ENCODE data around the gene LRBA.

Gene LRBA

DNA sequence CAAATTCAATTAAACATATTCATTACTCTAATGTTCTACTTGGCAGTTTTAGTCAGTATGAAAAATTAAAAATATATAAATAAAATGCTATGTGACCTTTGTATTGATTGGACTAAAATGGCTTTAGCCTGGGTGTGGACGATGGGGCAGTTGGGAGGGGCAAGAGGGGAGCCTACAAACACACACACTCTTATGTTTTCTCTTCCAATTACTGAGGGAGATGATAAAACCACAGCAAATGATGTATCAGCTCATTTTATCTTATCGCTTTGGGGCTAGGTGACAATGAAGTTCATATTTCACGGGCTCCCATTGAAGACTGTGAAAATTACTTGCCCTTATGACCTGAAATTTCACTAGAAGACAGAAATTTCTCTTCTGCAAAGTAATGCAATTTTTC, 517.5 kb downstream of the LRBA start:
- no peak overlapping the region for H2AFZ ChIP-seq (ENCODE audit: low read depth, low read length)
- no peaks in the 10 kb centered on the region for H3K27me3 ChIP-seq (ENCODE audit: control insufficient read depth in 1 of 2, insufficient read depth in 1 of 2, low read length in 2 of 2)
- no peak overlapping the region for H2BK12ac ChIP-seq (ENCODE audit: low read length in 2 of 2)
- H3K4me1 ChIP-seq (ENCODE audit: control insufficient read depth, insufficient read depth, low read depth, low read length): peaks cover 3% of the 10 kb centered on the region
- H3K27ac ChIP-seq (ENCODE audit: low read length, poor library complexity, severe bottlenecking): no peak overlapping the region
- no peak overlapping the region for H4K91ac ChIP-seq (ENCODE audit: low read length)
- H3K18ac ChIP-seq (ENCODE audit: low read depth in 1 of 2, low read length in 2 of 2): no peak overlapping the region
- no peak overlapping the region for H3K9ac ChIP-seq (ENCODE audit: low read length)
- no peak overlapping the region for H3K23ac ChIP-seq (ENCODE audit: low read length in 2 of 2)
- H3K79me1 ChIP-seq (replicated peaks; ENCODE audit: low read length, poor library complexity, severe bottlenecking): peaks cover 8% of the 10 kb centered on the region
- H3K36me3 ChIP-seq (ENCODE audit: control insufficient read depth in 1 of 2, insufficient read depth in 2 of 2, low read depth in 1 of 2, low read length in 2 of 2): peaks cover 0 to 3% of the 10 kb centered on the region in 2 experiments
- no peak overlapping the region for H3K4me3 ChIP-seq (ENCODE audit: insufficient read depth in 1 of 2, low read depth in 1 of 2, low read length in 2 of 2)
- no peak overlapping the region for H3K4me2 ChIP-seq (ENCODE audit: low read length, poor library complexity, severe bottlenecking)
- WGBS: 81% methylated on average over 2 of the region's 3 CpGs
- H3K9me3 ChIP-seq (ENCODE audit: control insufficient read depth, low read length): no peaks in the 10 kb centered on the region
- H4K8ac ChIP-seq (ENCODE audit: low read length): no peak overlapping the region
- H2AK5ac ChIP-seq (ENCODE audit: low read length, severe bottlenecking): no peak overlapping the region
- H2BK120ac ChIP-seq (ENCODE audit: low read depth, low read length): no peak overlapping the region
- H2BK5ac ChIP-seq (ENCODE audit: low read depth, low read length, poor library complexity, severe bottlenecking): no peak overlapping the region
- H3K14ac ChIP-seq (ENCODE audit: low read length in 2 of 2): no peak overlapping the region
- H2BK15ac ChIP-seq (ENCODE audit: low read depth, poor library complexity, severe bottlenecking): no peak overlapping the region
- H3K4ac ChIP-seq (ENCODE audit: low read depth in 1 of 2, low read length in 2 of 2): no peak overlapping the region
- no peak for DNase-seq

DNA sequence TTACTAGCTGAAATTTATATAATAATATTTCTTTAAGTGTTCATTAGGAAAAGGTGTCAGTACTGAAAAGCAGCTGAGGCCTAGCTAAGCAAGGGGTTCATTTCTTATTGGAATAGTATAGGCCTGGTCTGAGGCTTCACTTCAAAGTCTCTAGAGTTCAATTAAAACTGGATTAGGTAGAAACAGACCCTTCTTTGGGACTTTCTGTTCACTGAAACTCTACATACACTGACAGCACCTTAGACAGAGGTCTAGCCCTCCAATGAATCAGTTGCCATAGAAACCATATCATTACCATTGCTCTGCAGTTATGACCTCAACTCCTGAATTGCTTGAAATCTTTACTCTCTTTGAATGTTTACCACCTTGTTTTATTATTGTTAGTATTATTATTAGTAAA, 519.5 kb downstream of the LRBA start:
- Histone ChIP-seq H3K4me2 (ENCODE audit: low read length, poor library complexity, severe bottlenecking) (no peak overlapping the region), H4K8ac (ENCODE audit: low read length) (no peak overlapping the region), H2BK15ac (ENCODE audit: low read depth, poor library complexity, severe bottlenecking) (no peak overlapping the region), H3K36me3 (ENCODE audit: control insufficient read depth in 1 of 2, insufficient read depth in 2 of 2, low read depth in 1 of 2, low read length in 2 of 2) (no peaks in the 10 kb centered on the region), H3K18ac (ENCODE audit: low read depth in 1 of 2, low read length in 2 of 2) (no peak overlapping the region), H3K4me3 (ENCODE audit: insufficient read depth in 1 of 2, low read depth in 1 of 2, low read length in 2 of 2) (no peak overlapping the region), H2BK5ac (ENCODE audit: low read depth, low read length, poor library complexity, severe bottlenecking) (no peak overlapping the region), H2BK12ac (ENCODE audit: low read length in 2 of 2) (no peak overlapping the region), H3K27ac (ENCODE audit: low read length, poor library complexity, severe bottlenecking) (no peak overlapping the region), H4K91ac (ENCODE audit: low read length) (no peak overlapping the region), H3K4ac (ENCODE audit: low read depth in 1 of 2, low read length in 2 of 2) (no peak overlapping the region), H2BK120ac (ENCODE audit: low read depth, low read length) (no peak overlapping the region), H3K9me3 (ENCODE audit: control insufficient read depth, low read length) (no peaks in the 10 kb centered on the region), H2AK5ac (ENCODE audit: low read length, severe bottlenecking) (no peak overlapping the region), H3K9ac (ENCODE audit: low read length) (no peak overlapping the region), H2AFZ (ENCODE audit: low read depth, low read length) (no peak overlapping the region), H3K79me1 (replicated peaks; ENCODE audit: low read length, poor library complexity, severe bottlenecking) (peaks cover 3% of the 10 kb centered on the region), H3K23ac (ENCODE audit: low read length in 2 of 2) (no peak overlapping the region), H3K4me1 (ENCODE audit: control insufficient read depth, insufficient read depth, low read depth, low read length) (no peaks in the 10 kb centered on the region), H3K27me3 (ENCODE audit: control insufficient read depth in 1 of 2, insufficient read depth in 1 of 2, low read length in 2 of 2) (no peaks in the 10 kb centered on the region), H3K14ac (ENCODE audit: low read length in 2 of 2) (no peak overlapping the region)
- no peak for DNase-seq

DNA sequence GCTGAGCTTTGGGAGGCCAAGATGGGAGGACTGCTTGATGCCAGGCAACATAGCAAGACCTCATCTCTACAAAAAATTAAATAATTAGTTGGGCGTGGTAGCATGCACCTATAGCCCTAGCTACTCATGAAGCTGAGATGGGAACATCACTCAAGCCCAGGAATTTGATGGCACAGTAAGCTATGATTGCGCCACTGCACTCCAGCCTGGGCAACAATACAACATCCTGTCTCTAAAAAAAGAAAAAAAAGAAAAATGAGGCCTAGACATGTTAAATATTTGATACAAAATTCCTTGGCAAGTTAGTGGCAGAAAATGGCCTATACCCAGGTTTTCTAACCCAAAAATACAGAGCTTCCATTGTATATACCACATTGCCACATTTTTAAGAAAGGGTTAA, 521.2 kb downstream of the LRBA start:
- no peaks in the 10 kb centered on the region for H3K27me3 ChIP-seq (ENCODE audit: control insufficient read depth in 1 of 2, insufficient read depth in 1 of 2, low read length in 2 of 2)
- no peak overlapping the region for H3K18ac ChIP-seq (ENCODE audit: low read depth in 1 of 2, low read length in 2 of 2)
- H3K4me1 ChIP-seq (ENCODE audit: control insufficient read depth, insufficient read depth, low read depth, low read length): no peaks in the 10 kb centered on the region
- H4K8ac ChIP-seq (ENCODE audit: low read length): no peak overlapping the region
- H3K4ac ChIP-seq (ENCODE audit: low read depth in 1 of 2, low read length in 2 of 2): no peak overlapping the region
- no peaks in the 10 kb centered on the region for H3K9me3 ChIP-seq (ENCODE audit: control insufficient read depth, low read length)
- H3K4me3 ChIP-seq (ENCODE audit: insufficient read depth in 1 of 2, low read depth in 1 of 2, low read length in 2 of 2): no peak overlapping the region
- 100% methylated on average over 1 of the region's 2 CpGs for WGBS
- H3K4me2 ChIP-seq (ENCODE audit: low read length, poor library complexity, severe bottlenecking): no peak overlapping the region
- H3K27ac ChIP-seq (ENCODE audit: low read length, poor library complexity, severe bottlenecking): no peak overlapping the region
- H4K91ac ChIP-seq (ENCODE audit: low read length): no peak overlapping the region
- no peak overlapping the region for H2BK12ac ChIP-seq (ENCODE audit: low read length in 2 of 2)
- no peak overlapping the region for H2AFZ ChIP-seq (ENCODE audit: low read depth, low read length)
- no peak overlapping the region for H2AK5ac ChIP-seq (ENCODE audit: low read length, severe bottlenecking)
- H3K36me3 ChIP-seq (ENCODE audit: control insufficient read depth in 1 of 2, insufficient read depth in 2 of 2, low read depth in 1 of 2, low read length in 2 of 2): no peaks in the 10 kb centered on the region
- peaks cover 3% of the 10 kb centered on the region for H3K79me1 ChIP-seq (replicated peaks; ENCODE audit: low read length, poor library complexity, severe bottlenecking)
- no peak overlapping the region for H3K14ac ChIP-seq (ENCODE audit: low read length in 2 of 2)
- no peak overlapping the region for H2BK15ac ChIP-seq (ENCODE audit: low read depth, poor library complexity, severe bottlenecking)
- no peak overlapping the region for H3K23ac ChIP-seq (ENCODE audit: low read length in 2 of 2)
- no peak for DNase-seq
- no peak overlapping the region for H3K9ac ChIP-seq (ENCODE audit: low read length)
- H2BK120ac ChIP-seq (ENCODE audit: low read depth, low read length): no peak overlapping the region
- H2BK5ac ChIP-seq (ENCODE audit: low read depth, low read length, poor library complexity, severe bottlenecking): no peak overlapping the region

DNA sequence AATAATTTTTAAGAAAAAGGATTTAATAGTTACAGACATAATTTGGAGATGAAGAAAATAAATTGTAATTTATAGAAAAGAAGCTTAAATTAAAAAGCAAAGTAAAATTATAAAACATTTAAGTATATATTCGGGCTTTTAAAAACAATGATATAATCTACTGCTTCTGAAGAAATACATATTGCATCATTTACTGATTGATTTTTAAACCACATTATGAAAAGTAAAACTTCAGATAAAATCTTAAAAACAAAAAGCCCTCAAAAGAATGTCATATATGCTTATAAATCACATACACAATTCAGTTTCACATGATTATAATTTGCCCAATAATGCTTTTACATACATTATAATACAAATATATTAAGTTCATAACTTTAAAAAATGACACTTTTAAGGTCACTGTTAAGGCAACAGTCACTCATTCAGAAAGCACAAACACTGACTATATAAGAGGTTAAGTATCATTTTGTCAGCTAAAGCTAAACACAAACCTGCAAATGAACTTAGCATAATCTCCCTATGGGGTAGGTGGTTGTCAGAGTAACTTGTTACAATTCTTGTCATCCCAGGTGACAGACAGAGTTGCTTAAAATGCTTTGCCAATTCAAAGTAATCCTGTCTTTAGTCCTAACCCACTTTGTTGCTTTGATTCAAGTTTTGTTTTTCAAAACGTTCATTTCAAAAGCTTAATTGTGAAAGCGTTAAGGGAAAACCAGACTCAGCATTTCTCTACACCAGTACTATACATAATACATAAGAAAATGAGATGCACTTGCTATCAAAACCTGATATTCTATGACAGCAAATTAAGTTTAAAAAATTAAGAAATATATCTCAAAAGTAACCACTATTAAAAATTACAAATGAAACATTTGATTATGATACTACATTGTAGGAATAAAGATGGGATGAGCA, 523.7 kb downstream of the LRBA start:
- Histone ChIP-seq H4K8ac (ENCODE audit: low read length) (no peak overlapping the region), H2BK5ac (ENCODE audit: low read depth, low read length, poor library complexity, severe bottlenecking) (no peak overlapping the region), H3K4me3 (ENCODE audit: insufficient read depth in 1 of 2, low read depth in 1 of 2, low read length in 2 of 2) (no peak overlapping the region), H2BK120ac (ENCODE audit: low read depth, low read length) (no peak overlapping the region), H3K27ac (ENCODE audit: low read length, poor library complexity, severe bottlenecking) (no peak overlapping the region), H3K27me3 (ENCODE audit: control insufficient read depth in 1 of 2, insufficient read depth in 1 of 2, low read length in 2 of 2) (no peaks in the 10 kb centered on the region), H2AFZ (ENCODE audit: low read depth, low read length) (no peak overlapping the region), H2BK15ac (ENCODE audit: low read depth, poor library complexity, severe bottlenecking) (no peak overlapping the region), H3K4me1 (ENCODE audit: control insufficient read depth, insufficient read depth, low read depth, low read length) (no peaks in the 10 kb centered on the region), H3K4ac (ENCODE audit: low read depth in 1 of 2, low read length in 2 of 2) (no peak overlapping the region), H3K23ac (ENCODE audit: low read length in 2 of 2) (no peak overlapping the region), H3K14ac (ENCODE audit: low read length in 2 of 2) (no peak overlapping the region), H3K4me2 (ENCODE audit: low read length, poor library complexity, severe bottlenecking) (no peak overlapping the region), H4K91ac (ENCODE audit: low read length) (no peak overlapping the region), H2BK12ac (ENCODE audit: low read length in 2 of 2) (no peak overlapping the region), H3K36me3 (ENCODE audit: control insufficient read depth in 1 of 2, insufficient read depth in 2 of 2, low read depth in 1 of 2, low read length in 2 of 2) (no peaks in the 10 kb centered on the region), H3K9me3 (ENCODE audit: control insufficient read depth, low read length) (no peaks in the 10 kb centered on the region), H3K79me1 (replicated peaks; ENCODE audit: low read length, poor library complexity, severe bottlenecking) (no peaks in the 10 kb centered on the region), H3K18ac (ENCODE audit: low read depth in 1 of 2, low read length in 2 of 2) (no peak overlapping the region), H2AK5ac (ENCODE audit: low read length, severe bottlenecking) (no peak overlapping the region), H3K9ac (ENCODE audit: low read length) (no peak overlapping the region)
- no CpG with 5 or more reads among the region's 3 CpGs for WGBS
- DNase-seq: no peak
